Upper lobe of left lung (tissue), 4 donors: ENCODE results near the gene FBXO45.

Source experiments
- POLR2A ChIP-seq, 4 donors: fragments of 450-650 bp; IDR thresholded peaks; one replicate each; pipeline ENCODE4 v1.5.1; 2016 to 2017; ENCODE audit warnings: antibody characterized with exemption in 4 of 4, mild to moderate bottlenecking in 2 of 4
- POLR2AphosphoS5 ChIP-seq, 2 donors: sonication (generic); formaldehyde crosslinking; IDR thresholded peaks; one replicate each; pipeline ENCODE4 v1.5.1; 2017; ENCODE audit warnings: antibody characterized with exemption in 2 of 2
- TF ChIP-seq, protein P1 (sequence below), 6 experiments: fragments of 450-650 bp in 4 of 6; fragments of 200-600 bp in 2 of 6; sonication (generic) in 2 of 6; IDR thresholded peaks; one replicate each; pipeline ENCODE4 v1.5.1; 2016 to 2019; ENCODE audit warnings: antibody characterized with exemption in 6 of 6

DNA sequence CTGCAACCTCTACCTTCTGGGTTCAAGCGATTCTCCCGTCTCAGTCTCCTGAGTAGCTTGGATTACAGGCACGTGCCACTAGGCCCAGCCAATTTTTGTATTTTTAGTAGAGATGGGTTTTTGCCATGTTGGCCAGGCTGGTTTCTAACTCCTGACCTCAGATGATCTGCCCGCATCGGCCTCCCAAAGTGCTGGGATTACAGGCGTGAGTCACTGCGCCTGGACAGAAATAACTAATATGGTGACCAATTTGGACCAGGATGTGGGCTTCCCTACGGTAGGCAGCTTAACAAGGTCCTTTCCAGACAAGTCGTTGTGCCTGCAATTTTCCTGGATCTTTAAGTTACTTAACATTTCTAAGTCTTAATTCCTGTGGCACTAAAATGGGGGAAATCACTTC is 14.9 kb upstream of the FBXO45 start:
- TF ChIP-seq, protein P1, sequence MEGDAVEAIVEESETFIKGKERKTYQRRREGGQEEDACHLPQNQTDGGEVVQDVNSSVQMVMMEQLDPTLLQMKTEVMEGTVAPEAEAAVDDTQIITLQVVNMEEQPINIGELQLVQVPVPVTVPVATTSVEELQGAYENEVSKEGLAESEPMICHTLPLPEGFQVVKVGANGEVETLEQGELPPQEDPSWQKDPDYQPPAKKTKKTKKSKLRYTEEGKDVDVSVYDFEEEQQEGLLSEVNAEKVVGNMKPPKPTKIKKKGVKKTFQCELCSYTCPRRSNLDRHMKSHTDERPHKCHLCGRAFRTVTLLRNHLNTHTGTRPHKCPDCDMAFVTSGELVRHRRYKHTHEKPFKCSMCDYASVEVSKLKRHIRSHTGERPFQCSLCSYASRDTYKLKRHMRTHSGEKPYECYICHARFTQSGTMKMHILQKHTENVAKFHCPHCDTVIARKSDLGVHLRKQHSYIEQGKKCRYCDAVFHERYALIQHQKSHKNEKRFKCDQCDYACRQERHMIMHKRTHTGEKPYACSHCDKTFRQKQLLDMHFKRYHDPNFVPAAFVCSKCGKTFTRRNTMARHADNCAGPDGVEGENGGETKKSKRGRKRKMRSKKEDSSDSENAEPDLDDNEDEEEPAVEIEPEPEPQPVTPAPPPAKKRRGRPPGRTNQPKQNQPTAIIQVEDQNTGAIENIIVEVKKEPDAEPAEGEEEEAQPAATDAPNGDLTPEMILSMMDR (IDR thresholded peaks at IDR 0.05), result no peak
- no peak for TF ChIP-seq POLR2A (IDR thresholded peaks at IDR 0.05)
- no peak for TF ChIP-seq POLR2AphosphoS5 (IDR thresholded peaks at IDR 0.05)
